A549 (cell line): ENCODE measurements around the gene SLC26A8. TPM values are rescaled to one million over a fixed set of nuclear protein-coding genes. Genes with fewer than 3 reads are reported as not detected.

ENCODE experiments used
- ATAC-seq, 2 experiments: fragments of 200-7000 bp in 1 of 2; fragments of >200 bp in 1 of 2; cut with Nextera tagmentation in 1 of 2; cut with Tn5 transposase in 1 of 2; 3 replicates each; pipeline versions ENCODE4 v1.8.0 to v1.9.1; 2018 to 2020; ENCODE audit warnings: mild to moderate bottlenecking in 1 of 2, moderate library complexity in 1 of 2
- CTCF ChIA-PET: fragments of 300-600 bp; sonication (Branson Sonifier 250); formaldehyde crosslinking; extraction: SDS; loops from one replicate; lab custom pipeline; 2021; ENCODE audit warnings: antibody characterized with exemption, inconsistent platforms; lab: Yijun Ruan, JAX
- POLR2A ChIA-PET: fragments of 350-600 bp; formaldehyde crosslinking; extraction: SDS; loops from one replicate; lab custom pipeline; 2021; ENCODE audit warnings: antibody characterized with exemption, inconsistent platforms; lab: Yijun Ruan, JAX
- DNase-seq, 2 experiments: peaks; one replicate each; pipeline versions ENCODE4 v3.0.0 to v3.0.0-alpha.2; 2011 to 2016; ENCODE audit warnings: low read depth in 1 of 2, low spot score in 1 of 2
- FAIRE-seq: peaks from 2 replicates; lab custom pipeline; 2011; peaks lifted over from hg19 to GRCh38; lab: Jason Lieb, UNC
- H3K27ac ChIP-seq, 2 experiments: fragments of >200 bp; sonication (Bioruptor Twin); formaldehyde crosslinking; 3 replicates each; pipeline ENCODE4 v1.5.1; 2016 to 2017
- H3K4me1 ChIP-seq: fragments of >200 bp; sonication (Bioruptor Twin); formaldehyde crosslinking; 3 replicates; pipeline ENCODE4 v1.6.1; 2016
- H3K4me2 ChIP-seq: fragments of >200 bp; sonication (Bioruptor Twin); formaldehyde crosslinking; 3 replicates; pipeline ENCODE4 v1.6.1; 2016
- H3K4me3 ChIP-seq: fragments of >200 bp; sonication (Bioruptor Twin); formaldehyde crosslinking; 3 replicates; pipeline ENCODE4 v1.5.1; 2016
- H3K9me3 ChIP-seq: fragments of >200 bp; sonication (Bioruptor Twin); formaldehyde crosslinking; 3 replicates; pipeline ENCODE4 v1.6.1; 2016
- CBX2 ChIP-seq: fragments of 200-600 bp; sonication (generic); IDR thresholded peaks from 2 replicates; pipeline ENCODE4 v1.6.1; 2016; ENCODE audit warnings: low read depth, mild to moderate bottlenecking, borderline replicate concordance
- CHD4 ChIP-seq: fragments of 200-600 bp; sonication (generic); IDR thresholded peaks from 2 replicates; pipeline ENCODE4 v1.6.1; 2016; ENCODE audit warnings: antibody characterized with exemption, mild to moderate bottlenecking, borderline replicate concordance
- EHF ChIP-seq: fragments of 250-450 bp; sonication (Bioruptor Pico); IDR thresholded peaks from 2 replicates; pipeline ENCODE4 v1.5.0; 2020; ENCODE audit warnings: mild to moderate bottlenecking
- ELK1 ChIP-seq: fragments of 150-350 bp; IDR thresholded peaks from 2 replicates; pipeline ENCODE4 v1.6.1; 2014; ENCODE audit warnings: low read depth, mild to moderate bottlenecking, low read length
- EP300 ChIP-seq, 2 experiments: fragments of >200 bp; sonication (Bioruptor Twin); formaldehyde crosslinking; IDR thresholded peaks; 2 replicates in 1 of 2; 3 replicates in 1 of 2; pipeline ENCODE4 v1.6.1; 2016 to 2017
- HDAC2 ChIP-seq: fragments of 200-600 bp; sonication (generic); IDR thresholded peaks from 2 replicates; pipeline ENCODE4 v1.6.1; 2016
- HOXB5 ChIP-seq: fragments of 250-450 bp; sonication (Bioruptor Pico); IDR thresholded peaks from 2 replicates; pipeline ENCODE4 v1.5.0; 2020; ENCODE audit warnings: mild to moderate bottlenecking, moderate library complexity
- MYC ChIP-seq: IDR thresholded peaks from 2 replicates; pipeline ENCODE4 v1.6.1; 2012; ENCODE audit warnings: mild to moderate bottlenecking, inconsistent platforms, low read length, improper control_type of control experiment, borderline replicate concordance
- NPAS2 ChIP-seq: fragments of 250-450 bp; sonication (Bioruptor Pico); IDR thresholded peaks from 2 replicates; pipeline ENCODE4 v1.8.0; 2022; ENCODE audit warnings: mild to moderate bottlenecking, moderate library complexity, borderline replicate concordance
- POLR2A ChIP-seq: IDR thresholded peaks from 2 replicates; pipeline ENCODE4 v1.6.1; 2012; ENCODE audit warnings: mild to moderate bottlenecking, low read length
- RARB ChIP-seq: fragments of 250-450 bp; sonication (Bioruptor Pico); IDR thresholded peaks from 2 replicates; pipeline ENCODE4 v1.8.0; 2021; ENCODE audit warnings: mild to moderate bottlenecking, moderate library complexity
- RFX5 ChIP-seq: fragments of 450-650 bp; IDR thresholded peaks from 2 replicates; pipeline ENCODE4 v1.7.1; 2014; ENCODE audit warnings: antibody characterized with exemption, mild to moderate bottlenecking, moderate library complexity
- SMC3 ChIP-seq: fragments of >200 bp; sonication (Bioruptor Twin); formaldehyde crosslinking; IDR thresholded peaks from 3 replicates; pipeline ENCODE4 v1.6.1; 2018; ENCODE audit warnings: inconsistent platforms
- TFCP2L1 ChIP-seq: fragments of 250-450 bp; sonication (Bioruptor Pico); IDR thresholded peaks from 2 replicates; pipeline ENCODE4 v1.5.0; 2021; ENCODE audit warnings: mild to moderate bottlenecking
- TP53 ChIP-seq: fragments of 250-450 bp; sonication (Bioruptor Pico); IDR thresholded peaks from 2 replicates; pipeline ENCODE4 v1.5.0; 2021; ENCODE audit warnings: mild to moderate bottlenecking, moderate library complexity
- ZNF302 ChIP-seq: fragments of 250-450 bp; sonication (Bioruptor Pico); IDR thresholded peaks from 2 replicates; pipeline ENCODE4 v1.9.0; 2021; ENCODE audit warnings: inconsistent platforms, mild to moderate bottlenecking, moderate library complexity
- WGBS: methylation state at CpG from one replicate; pipeline ENCODE4 v1.1.6; 2017; ENCODE audit errors: missing lambda C conversion rate; 5-methylcytosine and 5-hydroxymethylcytosine counted together
- polyA plus RNA-seq, 4 experiments: library from polyadenylated mRNA; depleted of rRNA in 3 of 4; stranded (reverse); fragments of >200 nt; fragmentation: RNase III in 1 of 4; extraction: RNeasy Plus Mini Kit Qiagen cat#74134 plus additional on column Dnase treatment in 1 of 4; gene quantifications; 2 replicates in 3 of 4; 3 replicates in 1 of 4; pipeline ENCODE4 v1.2.3, GENCODE V29; 2011 to 2017
- TF ChIP-seq, protein P1 (sequence below): fragments of >200 bp; sonication (Bioruptor Twin); formaldehyde crosslinking; IDR thresholded peaks from 2 replicates; pipeline ENCODE4 v1.6.1; 2016
- TF ChIP-seq, protein P2 (sequence below): fragments of >200 bp; sonication (Bioruptor Twin); formaldehyde crosslinking; IDR thresholded peaks from 3 replicates; pipeline ENCODE4 v1.6.1; 2016

SLC26A8 gene
- polyA plus RNA-seq, 2 of the 4 experiments (the other 2 are of a cell fraction), result not detected

DNA sequence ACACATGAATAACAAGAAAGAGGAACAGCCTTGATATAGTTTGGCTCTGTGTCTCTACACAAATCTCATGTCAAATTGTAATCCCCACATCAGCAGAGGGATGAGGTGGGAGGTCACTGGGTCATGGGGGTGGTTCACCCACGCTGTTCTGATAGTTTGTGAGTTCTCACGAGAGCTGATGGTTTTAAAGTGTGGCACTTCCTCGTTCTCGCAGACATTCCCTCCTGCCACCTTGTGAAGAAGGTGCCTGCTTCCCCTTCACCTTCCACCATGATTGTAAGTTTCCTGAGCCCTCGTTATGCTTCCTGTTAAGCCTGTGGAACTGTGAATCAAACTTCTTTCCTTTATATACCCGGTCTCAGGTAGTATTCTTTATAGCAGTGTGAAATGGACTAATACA lies 116.7 kb downstream of the SLC26A8 start:
- no peak for ATAC-seq
- no peak overlapping the region for H3K4me3 ChIP-seq
- ChIA-PET POLR2A (no interaction called here), CTCF (no interaction called here)
- DNase-seq, result no peak
- no peak overlapping the region for H3K4me2 ChIP-seq
- TF ChIP-seq CHD4 (no peak), HDAC2 (no peak), MYC (no peak), ZNF302 (no peak), RARB (CRISPR knock-in tag) (no peak), RFX5 (no peak), SMC3 (no peak), CBX2 (no peak), HOXB5 (CRISPR knock-in tag) (no peak)
- TF ChIP-seq, protein P1, sequence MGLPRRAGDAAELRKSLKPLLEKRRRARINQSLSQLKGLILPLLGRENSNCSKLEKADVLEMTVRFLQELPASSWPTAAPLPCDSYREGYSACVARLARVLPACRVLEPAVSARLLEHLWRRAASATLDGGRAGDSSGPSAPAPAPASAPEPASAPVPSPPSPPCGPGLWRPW, result no peak
- TF ChIP-seq, protein P2, sequence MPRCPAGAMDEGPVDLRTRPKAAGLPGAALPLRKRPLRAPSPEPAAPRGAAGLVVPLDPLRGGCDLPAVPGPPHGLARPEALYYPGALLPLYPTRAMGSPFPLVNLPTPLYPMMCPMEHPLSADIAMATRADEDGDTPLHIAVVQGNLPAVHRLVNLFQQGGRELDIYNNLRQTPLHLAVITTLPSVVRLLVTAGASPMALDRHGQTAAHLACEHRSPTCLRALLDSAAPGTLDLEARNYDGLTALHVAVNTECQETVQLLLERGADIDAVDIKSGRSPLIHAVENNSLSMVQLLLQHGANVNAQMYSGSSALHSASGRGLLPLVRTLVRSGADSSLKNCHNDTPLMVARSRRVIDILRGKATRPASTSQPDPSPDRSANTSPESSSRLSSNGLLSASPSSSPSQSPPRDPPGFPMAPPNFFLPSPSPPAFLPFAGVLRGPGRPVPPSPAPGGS, result no peak
- no peak for FAIRE-seq
- H3K9me3 ChIP-seq, result peaks cover 19% of the 10 kb centered on the region
- 97% methylated on average over 6 of the region's 6 CpGs for WGBS
- no peaks in the 10 kb centered on the region for H3K4me1 ChIP-seq
- H3K27ac ChIP-seq, result no peak overlapping the region

- DNase-seq, result no peak
- Histone ChIP-seq H3K4me2 (no peak overlapping the region), H3K4me1 (no peaks in the 10 kb centered on the region), H3K27ac (no peak overlapping the region), H3K9me3 (peaks cover 19% of the 10 kb centered on the region), H3K4me3 (no peak overlapping the region)
- no peak for ATAC-seq
- 89% methylated on average over 2 of the region's 2 CpGs for WGBS
- no peak for TF ChIP-seq ZNF302
- CTCF ChIA-PET, result no interaction called here
- FAIRE-seq, result no peak
- POLR2A ChIA-PET, result no interaction called here
Observed at GRCh38 chr6:35906499-35906846, 118.0 kb downstream of the SLC26A8 start.

DNA sequence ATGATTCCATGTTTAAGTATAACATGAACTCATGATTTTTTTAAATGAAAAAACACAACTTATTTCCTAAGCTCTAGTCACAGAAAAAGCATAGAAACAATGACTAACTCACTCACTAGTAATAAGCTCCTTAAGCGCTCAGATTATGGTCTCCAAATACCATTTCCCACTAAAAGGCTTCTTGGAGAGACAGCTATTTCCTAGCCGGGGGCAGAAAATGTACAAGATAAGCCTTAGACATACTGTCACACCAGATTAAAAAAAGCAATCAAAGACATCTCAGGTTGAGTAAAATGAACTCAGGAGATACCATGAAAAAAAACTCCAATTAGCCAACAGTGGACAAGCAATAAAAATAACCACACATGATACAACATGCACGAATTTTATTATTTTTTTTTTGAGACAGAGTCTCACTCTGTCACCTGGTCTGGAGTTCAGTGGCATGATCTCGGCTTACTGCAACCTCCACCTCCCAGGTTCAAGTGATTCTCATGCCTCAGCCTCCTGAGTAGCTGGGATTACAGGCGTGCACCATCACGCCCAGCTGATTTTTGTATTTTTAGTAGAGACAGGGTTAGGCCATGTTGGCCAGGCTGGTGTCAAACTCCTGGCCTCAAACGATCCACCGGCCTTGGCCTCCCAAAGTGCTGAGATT lies 118.5 kb downstream of the SLC26A8 start:
- TF ChIP-seq POLR2A (no peak), EP300 (IDR thresholded peaks at IDR 0.05) (no peak), RFX5 (no peak), ELK1 (no peak), TP53 (no peak), TFCP2L1 (no peak), HDAC2 (no peak), EHF (CRISPR knock-in tag) (no peak), CHD4 (no peak), NPAS2 (CRISPR knock-in tag) (no peak)
- TF ChIP-seq, protein P1, result no peak
- TF ChIP-seq, all 56 proteins: peak for 0
- ATAC-seq, result no peak
- Histone ChIP-seq H3K9me3 (peaks cover 17% of the 10 kb centered on the region), H3K4me3 (no peak overlapping the region), H3K27ac (no peak overlapping the region), H3K4me2 (no peak overlapping the region), H3K4me1 (no peaks in the 10 kb centered on the region)
- FAIRE-seq, result no peak
- CTCF ChIA-PET, result no interaction called here
- DNase-seq, result no peak
- WGBS, result 85% methylated on average over 8 of the region's 8 CpGs
- POLR2A ChIA-PET, result no interaction called here
